GM12872 (cell line): ENCODE results near the gene MED15.

Source experiments
- CTCF ChIP-seq: IDR thresholded peaks from 3 replicates; pipeline ENCODE4 v1.5.1; 2011; ENCODE audit warnings: low read depth, mild to moderate bottlenecking, low read length, moderate library complexity; ENCODE audit not compliant: insufficient read depth

The MED15 gene

GRCh38 chr22:20568502-20569058 lies 61.2 kb downstream of the MED15 start:
- no peak for TF ChIP-seq CTCF

- no peak for TF ChIP-seq CTCF
Observed at GRCh38 chr22:20569059-20570058, 61.9 kb downstream of the MED15 start.

- TF ChIP-seq CTCF: no peak
Observed at GRCh38 chr22:20571078-20571503, 63.7 kb downstream of the MED15 start.

- TF ChIP-seq CTCF: peak; percentile 89
Observed at GRCh38 chr22:20571531-20572007, 64.2 kb downstream of the MED15 start.

- TF ChIP-seq CTCF: no peak
Observed at GRCh38 chr22:20572132-20572802, 64.9 kb downstream of the MED15 start.

GRCh38 chr22:20573176-20573832 lies 65.9 kb downstream of the MED15 start:
- no peak for TF ChIP-seq CTCF
